CD4-positive, alpha-beta T cell treated with Interleukin-1 beta for 1 hour (primary cell): Measurements from ENCODE around the gene CACNA2D3.
"Not testable (repeated sequence)": the region's sequence is repeated elsewhere in the genome, so short reads cannot be mapped to it uniquely, and the experiment has no call there.

Experiments
- DNase-seq, 2 donors: peaks; one replicate each; pipeline ENCODE4 v3.0.0-alpha.2; 2020 to 2022

The CACNA2D3 gene

GRCh38 chr3:54122324-54123002, at the start of gene CACNA2D3:
TSS of gene CACNA2D3 (plus strand) at chr3:54122552.
- no peak for DNase-seq

DNA sequence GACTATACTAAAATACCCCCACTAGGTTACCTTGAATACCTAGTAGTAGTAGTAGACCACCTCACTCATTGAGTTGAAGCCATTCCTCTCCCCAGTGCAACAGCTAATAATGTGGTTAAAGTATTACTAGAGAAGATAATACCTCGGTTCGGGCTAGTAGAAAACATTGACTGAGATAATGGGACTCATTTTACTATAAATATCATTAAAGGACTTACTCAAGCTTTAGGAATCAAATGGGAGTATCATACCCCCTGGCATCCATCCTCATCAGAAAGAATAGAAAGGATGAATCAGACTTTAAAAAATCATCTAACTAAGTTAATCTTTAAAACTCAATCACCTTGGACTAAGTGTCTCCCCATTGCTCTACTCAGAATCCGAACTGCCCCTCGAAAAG, 49.0 kb upstream of the CACNA2D3 start:
- no peak for DNase-seq

DNA sequence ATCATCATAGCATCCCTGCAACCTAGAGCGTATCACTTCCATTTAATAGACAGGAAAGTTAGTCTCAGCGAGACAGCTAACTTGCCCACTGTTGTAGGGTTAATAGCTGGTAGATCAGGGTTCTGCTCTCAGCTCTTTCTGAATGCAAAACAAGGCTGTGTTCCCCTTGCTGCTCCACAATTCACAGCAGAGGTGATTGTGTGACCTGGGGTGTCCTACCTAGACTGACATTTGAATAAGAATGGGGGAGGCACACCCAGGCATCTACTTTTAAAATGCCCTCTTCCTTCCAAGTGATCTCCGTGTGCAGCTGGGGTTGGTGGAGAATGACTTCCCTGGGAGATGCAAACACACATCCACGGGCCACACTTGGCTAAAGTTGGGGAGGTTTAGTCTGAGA, 43.0 kb upstream of the CACNA2D3 start:
- no peak for DNase-seq

- DNase-seq, result no peak
Measured at GRCh38 chr3:54079730-54080325, 42.5 kb upstream of the CACNA2D3 start.

- DNase-seq, result no peak
Measured at GRCh38 chr3:54083921-54084320, 38.4 kb upstream of the CACNA2D3 start.

- DNase-seq, result no peak
Measured at GRCh38 chr3:54085936-54086335, 36.4 kb upstream of the CACNA2D3 start.

DNA sequence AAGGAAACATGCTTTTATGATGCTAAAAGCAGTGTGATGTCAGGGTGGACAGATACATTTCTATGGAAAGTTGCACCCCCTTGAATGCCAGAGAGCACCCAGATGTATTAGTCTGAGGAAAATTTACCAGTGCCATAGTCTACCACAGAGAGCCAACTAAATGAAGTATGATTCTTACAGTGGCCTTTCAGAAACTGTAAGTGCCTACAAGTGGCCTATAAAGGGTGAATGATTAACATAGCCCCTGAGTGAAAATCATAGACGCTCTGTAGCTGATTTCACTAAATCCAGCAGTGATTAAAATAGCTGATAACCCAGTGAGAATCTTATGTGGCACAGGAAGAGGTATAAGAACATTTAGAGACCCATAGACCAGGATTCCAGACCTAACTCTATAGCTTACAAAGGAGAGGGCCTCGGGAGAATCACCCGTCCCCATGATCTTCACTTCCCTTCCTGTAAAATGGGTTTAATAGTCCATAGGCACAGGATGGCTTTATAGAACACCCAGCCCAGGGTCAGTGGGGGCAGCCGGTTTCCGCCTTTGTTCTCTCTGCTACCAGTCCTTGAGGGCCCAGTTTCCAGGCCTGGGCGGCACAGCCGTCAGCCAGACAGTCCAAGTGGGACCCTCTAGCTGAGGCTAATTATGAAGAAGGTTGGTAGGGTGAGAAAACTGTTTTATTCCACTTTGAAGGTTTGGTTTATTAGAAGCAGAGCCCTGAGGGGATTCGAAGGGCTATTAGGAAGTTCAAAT, 35.5 kb upstream of the CACNA2D3 start:
- no peak for DNase-seq

GRCh38 chr3:54087581-54088410, 34.6 kb upstream of the CACNA2D3 start:
- no peak for DNase-seq

DNA sequence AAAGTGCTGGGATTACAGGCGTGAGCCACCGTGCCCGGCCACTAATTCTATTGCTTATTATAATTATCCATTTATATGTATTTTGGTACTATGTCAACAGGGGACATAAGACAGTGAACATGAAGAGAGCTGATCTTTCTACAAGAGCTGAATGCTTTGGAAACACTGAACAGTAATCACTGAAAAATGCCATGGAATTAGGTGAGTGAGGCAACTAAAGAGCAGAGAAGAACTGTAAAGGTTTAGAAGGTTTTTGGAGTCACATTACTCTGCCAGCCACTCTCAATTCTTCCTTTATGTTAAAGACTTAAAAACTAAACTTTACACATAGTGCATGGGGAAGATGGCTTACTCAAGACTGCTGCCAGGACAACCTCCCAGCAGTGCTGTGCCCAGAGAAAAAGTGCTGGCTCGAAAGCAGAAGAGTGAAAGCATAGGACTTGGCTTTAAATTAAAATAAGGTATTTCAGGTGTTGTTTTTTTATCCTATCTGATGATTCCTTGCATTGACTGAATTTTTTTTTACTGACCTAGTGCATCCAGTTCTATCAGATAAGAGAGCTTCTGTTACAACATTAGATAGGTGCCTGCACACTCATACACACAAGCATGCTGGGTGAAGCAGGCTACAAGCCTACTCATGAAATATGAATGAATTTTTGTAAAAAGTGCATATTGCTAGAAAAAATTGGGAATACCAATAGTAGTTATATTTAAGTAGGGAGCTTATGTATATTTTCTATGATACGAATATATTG, 28.7 kb upstream of the CACNA2D3 start:
- DNase-seq, result no peak

GRCh38 chr3:54094926-54095325, 27.4 kb upstream of the CACNA2D3 start:
- DNase-seq, result no peak

GRCh38 chr3:54099381-54099780, 23.0 kb upstream of the CACNA2D3 start:
- DNase-seq, result no peak

DNA sequence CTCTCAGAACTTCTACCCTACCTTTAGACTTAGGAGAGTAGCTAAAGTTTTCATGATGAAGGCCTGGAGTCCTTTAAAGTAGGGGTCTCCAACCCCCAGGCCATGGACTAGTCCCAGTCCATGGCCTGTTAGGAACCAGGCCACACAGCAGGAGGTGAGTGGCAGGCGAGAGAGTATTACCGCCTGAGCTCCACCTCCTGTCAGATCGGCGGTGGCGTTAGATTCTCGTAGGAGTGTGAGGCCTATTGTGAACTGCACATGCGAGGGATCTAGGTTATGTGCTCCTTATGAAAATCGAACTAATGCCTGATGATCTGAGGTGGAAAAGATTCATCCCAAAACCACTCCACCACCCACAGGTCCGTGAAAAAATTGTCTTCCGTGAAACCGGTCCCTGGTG, 18.3 kb upstream of the CACNA2D3 start:
- DNase-seq, result no peak

DNA sequence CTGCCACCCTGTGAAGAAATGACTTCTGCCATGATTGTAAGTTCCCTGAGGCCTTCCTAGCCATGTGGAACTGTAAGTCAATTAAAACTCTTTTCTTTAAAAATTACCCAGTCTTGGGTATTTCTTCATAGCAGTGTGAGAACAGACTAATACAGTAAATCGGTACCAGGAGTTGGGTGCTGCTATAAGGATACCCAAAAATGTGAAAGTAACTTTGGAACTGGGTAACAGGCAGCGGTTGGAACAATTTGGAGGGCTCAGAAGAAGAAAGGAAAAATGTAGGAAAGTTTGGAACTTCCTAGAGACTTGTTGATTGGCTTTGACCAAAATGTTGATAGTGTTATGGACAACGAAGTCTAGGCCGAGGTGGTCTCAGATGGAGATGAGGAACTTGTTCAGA, 6.2 kb upstream of the CACNA2D3 start:
- not testable (repeated sequence) for DNase-seq

- DNase-seq, result no peak
Measured at GRCh38 chr3:54120657-54121413, 1.5 kb upstream of the CACNA2D3 start.

DNA sequence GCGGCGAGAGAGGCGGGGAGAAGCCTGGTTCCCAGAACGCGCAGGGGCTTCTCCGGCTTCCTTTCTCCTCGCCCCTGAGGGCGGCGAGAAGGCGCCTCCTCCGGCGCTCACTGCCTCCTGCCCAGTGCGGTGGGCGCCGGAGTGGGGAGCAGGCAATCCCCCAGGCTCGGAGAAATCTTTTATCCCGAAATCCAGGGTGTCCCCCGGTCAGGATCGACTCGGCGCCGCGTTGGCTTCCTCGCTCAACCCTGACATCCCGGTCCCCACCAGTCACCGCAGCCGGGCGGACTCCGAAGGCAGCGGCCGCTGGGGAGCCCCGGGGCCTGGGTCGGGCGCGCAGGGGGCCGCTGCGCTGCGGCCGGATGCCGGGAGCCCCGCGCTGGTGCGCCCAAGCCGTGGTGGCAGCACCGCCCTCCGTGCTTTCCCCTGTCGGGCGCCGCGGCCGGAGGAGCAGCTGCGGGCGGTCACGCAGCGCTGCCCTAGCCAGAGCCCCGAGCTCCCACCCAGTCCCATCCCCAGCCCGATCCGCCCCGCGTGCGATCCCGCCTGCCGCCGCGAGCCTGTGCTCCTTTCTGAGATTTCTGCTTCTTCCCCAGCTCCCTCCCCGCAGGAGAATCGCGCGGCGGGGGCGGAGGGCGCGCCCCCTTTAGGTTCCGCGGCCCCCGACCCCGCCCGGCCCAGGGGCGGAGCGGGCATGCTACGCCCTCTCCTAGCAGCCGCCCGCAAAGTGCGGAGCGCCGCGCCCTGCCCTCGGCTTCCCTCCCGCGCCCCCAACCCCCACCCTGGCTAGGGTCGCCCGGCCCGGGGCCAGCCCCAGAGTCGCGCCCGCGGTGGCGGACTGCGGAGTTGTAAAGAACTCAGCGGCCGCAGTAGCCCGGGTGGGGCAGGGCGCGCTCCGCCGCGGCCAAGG, 683 bp upstream of the CACNA2D3 start:
- DNase-seq, result no peak

DNA sequence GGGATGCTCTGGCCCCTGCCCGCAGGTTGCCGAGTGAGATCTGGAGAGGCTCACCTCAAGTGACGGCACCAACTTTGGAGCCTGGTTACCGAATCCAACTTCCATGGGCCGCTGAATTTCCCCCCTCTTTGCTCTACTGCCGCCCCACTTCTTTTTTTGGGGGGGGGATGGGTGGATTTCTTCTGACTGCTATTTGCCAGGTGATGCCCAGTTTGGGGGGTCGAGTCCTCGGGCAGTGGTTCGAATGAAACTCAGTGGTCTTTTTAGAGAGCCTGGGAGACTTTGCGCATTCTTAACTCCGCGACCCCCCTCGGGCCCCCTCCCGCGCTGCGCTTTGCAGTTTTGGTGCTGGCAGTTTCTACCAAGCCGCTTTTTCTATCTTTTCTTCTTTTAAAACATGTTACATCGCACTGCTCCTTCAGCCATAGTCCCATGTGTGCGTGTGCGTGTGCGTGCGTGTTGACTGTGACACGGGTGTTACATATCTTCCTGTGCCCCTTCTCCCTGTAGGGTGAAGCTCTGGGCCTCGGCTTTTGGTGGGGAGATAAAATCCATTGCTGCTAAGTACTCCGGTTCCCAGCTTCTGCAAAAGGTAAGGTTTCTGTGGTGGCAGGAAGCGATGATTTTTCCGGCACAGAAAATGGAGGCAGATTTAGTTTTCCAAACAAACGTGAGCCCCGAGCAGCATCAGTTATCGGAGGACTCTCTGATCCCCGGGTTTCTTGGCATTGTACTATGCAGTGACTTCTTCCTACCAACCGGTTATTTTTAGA, 837 bp downstream of the CACNA2D3 start:
- no peak for DNase-seq

DNA sequence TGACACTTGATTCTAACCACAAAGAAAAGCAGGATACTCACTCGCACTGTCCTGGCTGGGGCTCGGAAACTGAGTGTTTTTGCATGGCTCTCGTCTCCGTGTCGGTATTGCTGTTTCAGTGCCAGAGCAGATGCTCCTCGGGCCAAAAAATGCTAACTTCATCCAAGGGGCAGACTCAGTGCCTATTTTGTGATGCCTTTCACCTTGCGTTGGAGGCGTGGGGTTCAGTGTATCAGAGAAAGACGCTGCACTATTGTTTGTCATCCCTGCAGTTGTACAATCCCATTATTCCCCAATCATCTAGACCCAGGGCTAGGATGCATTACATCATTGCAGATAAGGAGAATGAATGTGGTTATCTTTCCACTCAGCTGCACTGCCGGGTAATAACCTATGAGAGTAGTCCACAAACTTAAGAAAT, 1.4 kb downstream of the CACNA2D3 start:
- no peak for DNase-seq

- DNase-seq, result no peak
Measured at GRCh38 chr3:54125300-54125699, 2.9 kb downstream of the CACNA2D3 start.

GRCh38 chr3:54126551-54126950, 4.2 kb downstream of the CACNA2D3 start:
- DNase-seq, result no peak
